Stomach (tissue), 19 donors: Measurements from ENCODE around the gene CYP24A1. TPM values are rescaled to one million over a fixed set of nuclear protein-coding genes. Genes with fewer than 3 reads are reported as not detected.

Experiments used
- DNase-seq, 2 donors: peaks; one replicate each; pipeline versions ENCODE4 v3.0.0 to v3.0.0-alpha.2; 2013 to 2019
- H3K27ac ChIP-seq, 5 donors: fragments of 200-600 bp in 4 of 5; sonication (generic) in 4 of 5; one replicate each; pipeline ENCODE4 v1.5.1; 2013 to 2019; ENCODE audit warnings: mild to moderate bottlenecking in 1 of 5, moderate library complexity in 1 of 5
- H3K27me3 ChIP-seq, 3 donors: fragments of 200-600 bp; sonication (generic); one replicate each; pipeline ENCODE4 v1.5.1; 2017 to 2019; ENCODE audit warnings: mixed run types in 1 of 3
- H3K36me3 ChIP-seq, 4 donors: fragments of 200-600 bp; sonication (generic); 1 replicate in 3 of 4; 2 replicates in 1 of 4; pipeline ENCODE4 v1.5.1; 2016 to 2019
- H3K4me1 ChIP-seq, 4 donors: fragments of 200-600 bp; sonication (generic); one replicate each; pipeline ENCODE4 v1.5.1; 2016 to 2019
- H3K4me3 ChIP-seq, 4 donors: fragments of 200-600 bp; sonication (generic) in 3 of 4; one replicate each; pipeline ENCODE4 v1.5.1; 2016 to 2019; ENCODE audit warnings: mild to moderate bottlenecking in 1 of 4
- H3K9me3 ChIP-seq, 4 donors: fragments of 200-600 bp; sonication (generic); one replicate each; pipeline ENCODE4 v1.5.1; 2016 to 2019
- CTCF ChIP-seq, 7 experiments: fragments of 450-650 bp in 4 of 7; fragments of 200-600 bp in 3 of 7; sonication (generic) in 3 of 7; IDR thresholded peaks; one replicate each; pipeline ENCODE4 v1.5.1; 2016 to 2019; ENCODE audit warnings: antibody characterized with exemption in 7 of 7, control low read depth in 2 of 7, mild to moderate bottlenecking in 1 of 7
- EP300 ChIP-seq: sonication (generic); formaldehyde crosslinking; IDR thresholded peaks from one replicate; pipeline ENCODE4 v1.6.1; 2017; ENCODE audit warnings: antibody characterized with exemption
- POLR2A ChIP-seq, 4 donors: fragments of 450-650 bp; IDR thresholded peaks; one replicate each; pipeline ENCODE4 v1.6.1; 2016; ENCODE audit warnings: antibody characterized with exemption in 4 of 4, control low read depth in 2 of 4, mild to moderate bottlenecking in 1 of 4, moderate library complexity in 1 of 4
- POLR2AphosphoS5 ChIP-seq, 3 donors: sonication (generic); formaldehyde crosslinking; IDR thresholded peaks; one replicate each; pipeline ENCODE4 v1.6.1; 2016; ENCODE audit warnings: antibody characterized with exemption in 3 of 3
- WGBS, 5 donors: extraction: QIAGEN DNeasy Blood & Tissue Kit in 3 of 5; methylation state at CpG; one replicate each; pipeline versions ENCODE4 v1.1.5 to v1.1.7; 2013 to 2018; 5-methylcytosine and 5-hydroxymethylcytosine counted together
- intact Hi-C: fragments of 100-400 bp; cut with DNase I; formaldehyde crosslinking; loops from one replicate; pipeline ENCODE4 v1.15.1; 2023; ENCODE audit warnings: low total_unique reads
- long read RNA-seq, 10 donors: transcript quantifications; one replicate each; lab custom pipeline, GENCODE V29; 2026
- polyA plus RNA-seq, 3 donors: library from polyadenylated mRNA; stranded (reverse); fragments of 200-250 nt; gene quantifications; one replicate each; pipeline ENCODE4 v1.2.3, GENCODE V29; 2013
- total RNA-seq, 5 donors: library from RNA; depleted of rRNA; stranded (reverse); fragments of >200 nt; gene quantifications; one replicate each; pipeline versions ENCODE4 v1.1.0 to v1.2.3, GENCODE V29; 2014 to 2016
- donor health status: healthy with polysubstance abuse.
- donor health status: Bipolar disorder and iron deficiency.
- donor health status: healthy.

CYP24A1 gene
- not detected for total RNA-seq
- 1 to 10 TPM in 1 of 3 donors, not detected in 2; 1.2 TPM for polyA plus RNA-seq
- long read RNA-seq, donor 1, result 0 reads
- long read RNA-seq, donor 2, result 0 reads
- long read RNA-seq, donor 3, result 0 reads
- long read RNA-seq, donor 4, result 0 reads
- long read RNA-seq, donor 5, result 0 reads
- long read RNA-seq, donor 6, result 0 reads
- long read RNA-seq, donor 7, result 0 reads
- long read RNA-seq, donor 8, result 0 reads
- long read RNA-seq, donor 9, partial matches to known transcripts, result 5 of 5 reads
- long read RNA-seq, donor 9, other reads (novel, unspliced or antisense), result 0 of 5 reads
- long read RNA-seq, donor 10, result 0 reads

- Histone ChIP-seq H3K4me1 (peaks cover 22 to 27% (median 25%) of the 10 kb centered on the region in 4 donors), H3K4me3 (peak within 1 kb of the TSS; percentile 8 to 38 (median 19)), H3K27ac (no peak within 1 kb of the TSS), H3K27me3 (peaks cover 21 to 92% (median 47%) of the 10 kb centered on the region in 3 donors), H3K36me3 (no peaks in the 10 kb centered on the region), H3K9me3 (no peaks in the 10 kb centered on the region)
- WGBS, 5 donors, result 1 to 4% (median 3%) methylated on average over 42 to 61 of the region's 61 CpGs
- DNase-seq, result peak; percentile 29 to 51
- intact Hi-C loops, result no loop called here
- TF ChIP-seq CTCF (IDR thresholded peaks at IDR 0.05) (no peak), POLR2AphosphoS5 (IDR thresholded peaks at IDR 0.05) (no peak), POLR2A (IDR thresholded peaks at IDR 0.05) (no peak), EP300 (no peak)
Measured at GRCh38 chr20:54173653-54174456, at the start of gene CYP24A1. CYP24A1 (minus strand) TSS chr20:54173986; CDS start chr20:54173579, 407 bp downstream.

- Histone ChIP-seq H3K27me3 (no peaks in the 10 kb centered on the region), H3K27ac (no peak overlapping the region), H3K9me3 (no peaks in the 10 kb centered on the region), H3K4me3 (no peak overlapping the region), H3K4me1 (peaks cover 0 to 16% (median 5%) of the 10 kb centered on the region in 4 donors), H3K36me3 (no peaks in the 10 kb centered on the region)
- intact Hi-C loops, result loop anchor here (10.0 kb wide), 1 partner anchor 422 kb away; no protein-coding TSS in a partner anchor
- 73 to 82% (median 79%) methylated on average over 5 of the region's 5 CpGs for WGBS, 5 donors
- DNase-seq, result no peak
- no peak for TF ChIP-seq EP300
- TF ChIP-seq CTCF (IDR thresholded peaks at IDR 0.05), result no peak
- no peak for TF ChIP-seq POLR2A (IDR thresholded peaks at IDR 0.05)
- no peak for TF ChIP-seq POLR2AphosphoS5 (IDR thresholded peaks at IDR 0.05)
Measured at GRCh38 chr20:54223285-54223684, 49.5 kb upstream of the CYP24A1 start.

- 37 to 55% (median 50%) methylated on average over 17 of the region's 17 CpGs for WGBS, 5 donors
- H3K9me3 ChIP-seq, result no peaks in the 10 kb centered on the region
- H3K27me3 ChIP-seq, result no peaks in the 10 kb centered on the region
- H3K27ac ChIP-seq, result no peak overlapping the region
- H3K4me1 ChIP-seq, result peaks cover 0 to 16% (median 5%) of the 10 kb centered on the region in 4 donors
- H3K36me3 ChIP-seq, result peaks cover 0 to 7% (median 5%) of the 10 kb centered on the region in 4 donors
- TF ChIP-seq CTCF (IDR thresholded peaks at IDR 0.05) (no peak), EP300 (no peak), POLR2A (IDR thresholded peaks at IDR 0.05) (no peak), POLR2AphosphoS5 (IDR thresholded peaks at IDR 0.05) (no peak)
- H3K4me3 ChIP-seq, result no peak overlapping the region
- peak; percentile 37 to 44 for DNase-seq
- intact Hi-C loops, result loop anchor here (10.0 kb wide), 1 partner anchor 423 kb away; no protein-coding TSS in a partner anchor
Measured at GRCh38 chr20:54221996-54222890, 48.5 kb upstream of the CYP24A1 start.
